Spinal cord (tissue), 10 donors: ENCODE results near the gene TAS2R16. TPM values are rescaled to one million over a fixed set of nuclear protein-coding genes. Genes with fewer than 3 reads are reported as not detected.

Experiments used
- DNase-seq, 6 donors: peaks; one replicate each; pipeline versions ENCODE4 v3.0.0 to v3.0.0-alpha.2; 2013 to 2015; ENCODE audit warnings: low spot score in 6 of 6, low read depth in 4 of 6
- H3K27ac ChIP-seq: one replicate; pipeline ENCODE4 v1.5.1; 2013; ENCODE audit warnings: low read depth, low read length, control low read depth
- H3K27me3 ChIP-seq: one replicate; pipeline ENCODE4 v1.6.1; 2013; ENCODE audit warnings: low read length; ENCODE audit not compliant: control insufficient read depth, insufficient read depth
- H3K36me3 ChIP-seq: one replicate; pipeline ENCODE4 v1.6.1; 2013; ENCODE audit warnings: low read length; ENCODE audit not compliant: control insufficient read depth, insufficient read depth
- H3K4me1 ChIP-seq: one replicate; pipeline ENCODE4 v1.6.1; 2013; ENCODE audit warnings: low read length; ENCODE audit not compliant: control insufficient read depth, insufficient read depth
- H3K4me3 ChIP-seq: one replicate; pipeline ENCODE4 v1.5.1; 2013; ENCODE audit warnings: low read depth, low read length, control low read depth
- H3K9me3 ChIP-seq: one replicate; pipeline ENCODE4 v1.6.1; 2013; ENCODE audit warnings: low read length; ENCODE audit not compliant: control insufficient read depth, insufficient read depth
- WGBS: methylation state at CpG from one replicate; pipeline ENCODE4 v1.1.5; 2013; ENCODE audit warnings: missing lambda C conversion rate; ENCODE audit not compliant: insufficient coverage; 5-methylcytosine and 5-hydroxymethylcytosine counted together
- polyA plus RNA-seq, 2 donors: library from polyadenylated mRNA; unstranded; fragments of 120-200 nt; gene quantifications; one replicate each; pipeline ENCODE4 v1.2.1, GENCODE V29; 2013; ENCODE audit not compliant: insufficient read length in 2 of 2
- total RNA-seq, 2 donors: library from RNA; depleted of rRNA in 1 of 2; stranded (reverse); fragments of 120-200 nt in 1 of 2; fragments of >200 nt in 1 of 2; gene quantifications; one replicate each; pipeline versions ENCODE4 v1.2.3 to v1.2.4, GENCODE V29; 2013 to 2014
- donor health status: healthy.

TAS2R16 gene
- total and polyA plus RNA-seq, 4 donors, result not detected

GRCh38 chr7:123022576-123022975 lies 27.1 kb upstream of the TAS2R16 start:
- Histone ChIP-seq H3K9me3 (peaks cover 2% of the 10 kb centered on the region), H3K4me3 (no peak overlapping the region), H3K27me3 (no peaks in the 10 kb centered on the region), H3K27ac (no peak overlapping the region), H3K36me3 (no peaks in the 10 kb centered on the region), H3K4me1 (no peaks in the 10 kb centered on the region)
- DNase-seq, result no peak
- WGBS, result no CpG with 5 or more reads among the region's 1 CpG

- Histone ChIP-seq H3K4me1 (no peaks in the 10 kb centered on the region), H3K36me3 (no peaks in the 10 kb centered on the region), H3K27ac (no peak overlapping the region), H3K9me3 (no peaks in the 10 kb centered on the region), H3K4me3 (no peak overlapping the region), H3K27me3 (no peaks in the 10 kb centered on the region)
- DNase-seq, result no peak
Observed at GRCh38 chr7:123012435-123012834, 16.9 kb upstream of the TAS2R16 start.

GRCh38 chr7:123011766-123012369 lies 16.4 kb upstream of the TAS2R16 start:
- DNase-seq, result no peak
- no CpG with 5 or more reads among the region's 2 CpGs for WGBS
- H3K36me3 ChIP-seq, result no peaks in the 10 kb centered on the region

GRCh38 chr7:123004931-123005330 lies 9.4 kb upstream of the TAS2R16 start:
- Histone ChIP-seq H3K4me3 (no peak overlapping the region), H3K27ac (no peak overlapping the region), H3K4me1 (no peaks in the 10 kb centered on the region), H3K36me3 (no peaks in the 10 kb centered on the region), H3K27me3 (no peaks in the 10 kb centered on the region), H3K9me3 (no peaks in the 10 kb centered on the region)
- WGBS, result no CpG with 5 or more reads among the region's 1 CpG
- no peak for DNase-seq

More at GRCh38 chr7:123011766-123012369, 16.4 kb upstream of the TAS2R16 start:
- no peak overlapping the region for H3K4me3 ChIP-seq
- H3K4me1 ChIP-seq, result no peaks in the 10 kb centered on the region
- no peak overlapping the region for H3K27ac ChIP-seq
- no peaks in the 10 kb centered on the region for H3K9me3 ChIP-seq
- H3K27me3 ChIP-seq, result no peaks in the 10 kb centered on the region

- H3K27ac ChIP-seq, result no peak overlapping the region
- no peaks in the 10 kb centered on the region for H3K36me3 ChIP-seq
- WGBS, result 57% methylated on average over 3 of the region's 5 CpGs
- no peak for DNase-seq
- H3K4me1 ChIP-seq, result no peaks in the 10 kb centered on the region
- H3K27me3 ChIP-seq, result no peaks in the 10 kb centered on the region
- no peak overlapping the region for H3K4me3 ChIP-seq
- no peaks in the 10 kb centered on the region for H3K9me3 ChIP-seq
Observed at GRCh38 chr7:123003539-123004126, 8.1 kb upstream of the TAS2R16 start.

GRCh38 chr7:122989577-122989976 lies 5.9 kb downstream of the TAS2R16 start:
- no peak overlapping the region for H3K4me3 ChIP-seq
- DNase-seq, result no peak
- no peaks in the 10 kb centered on the region for H3K27me3 ChIP-seq
- WGBS, result no CpG with 5 or more reads among the region's 2 CpGs
- H3K36me3 ChIP-seq, result no peaks in the 10 kb centered on the region
- H3K9me3 ChIP-seq, result no peaks in the 10 kb centered on the region
- H3K27ac ChIP-seq, result no peak overlapping the region
- H3K4me1 ChIP-seq, result no peaks in the 10 kb centered on the region

GRCh38 chr7:122989041-122989440 lies 6.5 kb downstream of the TAS2R16 start:
- no peaks in the 10 kb centered on the region for H3K36me3 ChIP-seq
- H3K27me3 ChIP-seq, result no peaks in the 10 kb centered on the region
- H3K4me1 ChIP-seq, result no peaks in the 10 kb centered on the region
- DNase-seq, result no peak
- no peaks in the 10 kb centered on the region for H3K9me3 ChIP-seq
- H3K4me3 ChIP-seq, result no peak overlapping the region
- 57% methylated on average over 1 of the region's 6 CpGs for whole genome bisulfite sequencing
- no peak overlapping the region for H3K27ac ChIP-seq

- 60% methylated on average over 1 of the region's 4 CpGs for WGBS
- Histone ChIP-seq H3K4me1 (no peaks in the 10 kb centered on the region), H3K4me3 (no peak overlapping the region), H3K9me3 (no peaks in the 10 kb centered on the region), H3K36me3 (no peaks in the 10 kb centered on the region), H3K27ac (no peak overlapping the region), H3K27me3 (no peaks in the 10 kb centered on the region)
- DNase-seq, result peak in 1 of 6 donors; percentile 29
Observed at GRCh38 chr7:122988333-122988732, 7.2 kb downstream of the TAS2R16 start.

GRCh38 chr7:122987463-122987862 lies 8.0 kb downstream of the TAS2R16 start:
- no peak overlapping the region for H3K4me3 ChIP-seq
- no peaks in the 10 kb centered on the region for H3K27me3 ChIP-seq
- no peak overlapping the region for H3K27ac ChIP-seq
- WGBS, result no CpG with 5 or more reads among the region's 2 CpGs
- H3K4me1 ChIP-seq, result no peaks in the 10 kb centered on the region
- H3K36me3 ChIP-seq, result no peaks in the 10 kb centered on the region
- DNase-seq, result no peak
- H3K9me3 ChIP-seq, result no peaks in the 10 kb centered on the region

GRCh38 chr7:122984021-122984420 lies 11.5 kb downstream of the TAS2R16 start:
- Histone ChIP-seq H3K27me3 (no peaks in the 10 kb centered on the region), H3K36me3 (no peaks in the 10 kb centered on the region), H3K27ac (no peak overlapping the region), H3K9me3 (no peaks in the 10 kb centered on the region), H3K4me1 (no peaks in the 10 kb centered on the region), H3K4me3 (no peak overlapping the region)
- peak in 1 of 6 donors; percentile 32 for DNase-seq
- WGBS, result no CpG with 5 or more reads among the region's 2 CpGs
